Glomerular endothelial cell (primary cell): ENCODE measurements around the gene AUTS2. TPM values are rescaled to one million over a fixed set of nuclear protein-coding genes. Genes with fewer than 3 reads are reported as not detected.
"Not testable (repeated sequence)": the region's sequence is repeated elsewhere in the genome, so short reads cannot be mapped to it uniquely, and the experiment has no call there.

Experiments used
- DNase-seq: peaks from one replicate; pipeline ENCODE4 v3.0.0-alpha.2; 2011; ENCODE audit warnings: low read depth, low spot score; ENCODE audit errors: extremely low read depth
- total RNA-seq: library from RNA; depleted of rRNA; stranded (reverse); fragments of >200 nt; gene quantifications from 2 replicates; pipeline ENCODE4 v1.2.3, GENCODE V29; 2015

AUTS2 gene
- total RNA-seq, 1 donor from 2014 or later = 24.8 TPM

DNA sequence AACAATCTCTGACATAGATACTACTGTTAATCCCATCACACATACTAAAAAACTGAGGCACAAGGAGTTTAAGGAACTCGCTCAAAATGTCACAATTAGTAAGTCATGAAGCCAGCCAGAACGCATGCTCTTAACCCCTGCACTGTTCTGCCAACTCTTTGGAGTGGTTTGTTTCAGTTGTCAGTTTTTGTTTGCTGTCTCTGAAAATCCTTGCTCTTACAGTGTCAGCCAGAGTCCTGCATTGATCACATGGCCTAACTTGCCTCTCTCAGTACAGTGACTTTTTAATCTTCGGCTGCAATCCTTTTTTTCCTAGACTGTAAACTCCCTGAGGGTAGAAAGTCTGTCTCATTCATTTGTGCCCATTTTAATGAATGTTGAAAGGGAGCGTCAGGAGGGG is 753.8 kb downstream of the AUTS2 start:
- DNase-seq = no peak

DNA sequence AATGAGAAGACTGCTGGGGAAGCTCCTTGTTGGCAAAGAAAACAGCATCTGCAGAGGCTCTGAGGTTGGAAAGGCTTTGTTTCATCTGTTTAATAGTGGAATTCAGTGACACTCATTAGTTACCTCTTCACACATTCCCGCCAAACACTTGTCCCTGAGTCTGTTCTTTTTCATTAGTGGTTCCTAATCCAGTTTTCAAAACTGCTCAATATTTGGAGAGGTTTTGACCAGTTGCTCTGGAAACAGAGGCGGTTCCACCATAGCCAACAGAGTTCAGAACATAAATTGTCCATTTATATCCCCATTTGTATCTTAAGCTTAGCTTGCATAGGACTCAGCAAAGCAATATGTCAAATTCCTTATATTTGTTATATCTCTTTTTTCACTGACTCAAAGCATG is 754.6 kb downstream of the AUTS2 start:
- DNase-seq = no peak

DNA sequence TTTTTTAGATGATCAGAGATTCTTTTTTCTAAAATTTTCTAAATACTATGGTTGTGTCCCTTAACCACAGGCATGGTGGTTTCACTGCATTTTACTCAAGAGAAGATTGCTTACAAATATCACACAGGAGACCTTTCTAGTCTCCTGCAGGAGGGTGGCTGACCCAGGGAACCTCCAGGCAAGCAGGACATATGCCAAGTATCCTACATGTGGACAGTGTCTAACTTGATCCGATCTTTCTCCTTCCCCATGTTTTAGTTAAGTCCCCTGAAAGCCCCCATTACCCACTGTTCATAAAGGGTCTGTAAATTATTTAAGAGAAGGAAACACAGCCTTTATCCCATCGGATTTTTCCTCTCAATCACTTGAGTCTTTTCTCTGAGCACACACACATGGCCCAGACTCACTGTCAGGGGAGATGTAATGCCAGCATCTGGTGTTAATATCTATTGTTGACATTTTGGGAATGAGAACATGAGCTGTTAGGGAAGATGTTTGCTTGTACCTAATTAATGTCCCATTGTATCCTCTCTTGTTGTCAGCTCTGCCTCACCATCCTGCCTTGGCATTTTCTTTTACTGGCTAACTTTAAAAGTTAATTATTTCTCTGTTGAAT is 755.2 kb downstream of the AUTS2 start:
- DNase-seq = no peak

DNA sequence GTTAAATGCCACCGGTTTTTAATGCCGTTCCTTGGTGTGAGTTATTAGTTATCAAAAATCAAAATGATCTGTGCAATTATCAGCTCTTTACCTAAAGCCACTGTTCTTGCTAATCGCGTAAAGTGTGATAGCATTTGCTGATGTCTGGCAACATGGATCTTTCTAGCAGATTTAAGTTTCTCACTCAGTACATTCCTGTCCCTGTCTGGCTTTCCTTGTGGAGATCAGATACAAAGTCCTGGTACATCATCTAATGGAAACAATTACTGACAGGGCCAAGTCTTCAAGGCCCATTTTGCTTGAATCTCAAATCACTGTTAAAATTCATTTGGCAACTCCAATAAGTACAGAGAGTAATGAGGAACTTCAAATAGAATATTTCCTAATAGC is 755.7 kb downstream of the AUTS2 start:
- no peak for DNase-seq

DNA sequence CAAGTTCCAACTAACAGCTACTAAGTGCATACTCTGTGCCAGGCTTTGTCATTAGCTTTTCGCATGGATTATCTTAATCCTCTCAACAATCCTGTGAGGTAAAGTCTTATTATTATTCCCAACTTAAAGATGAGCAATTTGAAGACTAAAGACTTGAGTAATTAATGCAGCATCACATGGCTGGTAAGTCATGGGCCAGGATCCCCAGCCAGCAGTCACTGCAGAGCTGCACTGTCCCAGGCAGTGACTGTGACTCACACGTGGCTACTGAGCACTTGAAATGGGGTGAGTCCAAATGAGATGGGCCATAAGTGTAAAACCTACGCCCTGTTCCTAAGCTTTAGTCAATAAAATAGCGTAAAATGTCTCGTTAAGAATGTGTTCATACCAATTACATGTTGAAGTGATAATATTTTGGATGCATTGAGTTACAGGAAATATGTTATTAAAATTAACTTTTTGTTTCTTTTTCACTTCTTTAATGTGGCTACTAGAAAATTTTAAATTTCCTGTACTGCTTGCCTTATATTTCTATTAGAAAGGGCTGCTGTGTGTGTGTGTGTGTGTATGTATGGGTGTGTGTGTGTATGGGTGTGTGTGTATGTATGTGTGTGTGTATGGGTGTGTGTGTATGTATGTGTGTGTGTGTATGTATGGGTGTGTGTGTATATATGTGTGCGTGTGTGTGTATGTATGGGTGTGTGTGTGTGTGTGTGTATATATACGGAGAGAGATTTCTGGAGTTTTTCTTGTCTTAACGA is 756.3 kb downstream of the AUTS2 start:
- no peak for DNase-seq

DNA sequence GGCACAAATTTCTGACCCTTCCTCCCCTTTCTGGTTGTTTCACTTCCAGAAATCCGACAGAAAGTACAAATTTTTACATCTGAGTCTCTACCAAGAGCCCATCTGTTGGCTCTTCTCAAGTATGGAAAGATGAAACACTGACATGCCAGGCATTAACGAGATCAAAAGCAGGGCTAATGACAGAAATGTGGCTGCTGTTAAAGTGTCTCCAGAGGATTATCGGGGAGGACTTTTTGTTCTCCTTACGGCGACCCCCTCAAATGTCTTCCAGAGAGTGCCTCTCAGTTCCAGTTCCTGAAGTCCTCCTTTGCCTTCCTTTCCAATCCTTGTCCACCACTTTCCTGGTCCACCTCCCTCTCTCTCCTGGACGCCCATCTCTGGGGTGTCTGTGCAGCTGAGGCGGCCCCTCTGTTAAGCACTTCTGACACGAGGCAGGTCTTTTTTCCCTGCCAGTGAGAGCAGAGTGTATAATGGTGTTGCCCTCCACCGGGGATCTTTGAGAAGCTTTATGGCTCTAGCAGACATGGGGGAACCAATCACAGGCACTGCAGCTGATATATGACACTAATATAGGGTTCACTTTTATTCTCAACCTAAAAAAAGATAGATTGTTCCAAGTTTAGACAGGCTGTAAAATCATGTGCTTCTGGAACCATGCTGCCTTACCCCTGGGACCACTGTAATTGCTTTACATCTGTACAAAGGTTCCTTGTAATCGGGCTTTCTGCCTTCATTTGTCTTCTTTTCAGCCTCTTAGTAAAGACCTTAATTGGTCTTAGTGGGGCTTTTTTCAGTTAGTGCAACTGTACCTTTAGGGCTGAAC is 757.1 kb downstream of the AUTS2 start:
- no peak for DNase-seq

DNA sequence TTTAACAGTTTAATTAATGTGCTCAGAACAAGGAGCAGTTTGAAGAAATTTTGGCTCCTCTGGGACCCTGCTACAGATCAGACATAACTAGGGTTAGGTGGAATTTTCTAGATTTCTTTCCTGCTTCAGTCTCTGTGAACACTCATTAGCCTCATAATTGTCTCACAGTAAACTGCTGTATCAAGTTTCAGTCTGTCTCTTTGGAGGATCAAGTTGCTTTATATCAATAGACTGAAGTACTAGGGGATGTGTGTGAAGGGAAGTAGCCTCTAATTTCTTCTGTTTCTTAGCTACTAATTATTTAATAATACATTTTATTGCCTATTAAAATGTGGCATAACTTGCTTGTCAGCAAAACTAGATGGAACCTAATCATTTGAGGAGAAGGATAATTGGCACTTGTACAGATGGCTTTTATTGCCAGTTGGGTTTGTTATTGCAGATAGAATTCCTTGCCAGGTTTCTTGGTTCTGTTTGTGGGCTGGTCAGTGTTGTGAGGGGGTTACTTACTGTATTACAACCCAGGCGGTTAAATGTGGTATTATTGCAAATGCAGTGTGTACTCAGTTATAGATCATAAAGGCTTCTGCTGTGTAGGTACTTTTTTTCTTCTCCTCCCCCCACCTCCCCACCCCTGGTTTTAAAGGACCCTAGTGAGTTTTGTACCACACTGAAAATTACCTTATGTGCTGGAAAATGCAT is 758.0 kb downstream of the AUTS2 start:
- DNase-seq = no peak

DNA sequence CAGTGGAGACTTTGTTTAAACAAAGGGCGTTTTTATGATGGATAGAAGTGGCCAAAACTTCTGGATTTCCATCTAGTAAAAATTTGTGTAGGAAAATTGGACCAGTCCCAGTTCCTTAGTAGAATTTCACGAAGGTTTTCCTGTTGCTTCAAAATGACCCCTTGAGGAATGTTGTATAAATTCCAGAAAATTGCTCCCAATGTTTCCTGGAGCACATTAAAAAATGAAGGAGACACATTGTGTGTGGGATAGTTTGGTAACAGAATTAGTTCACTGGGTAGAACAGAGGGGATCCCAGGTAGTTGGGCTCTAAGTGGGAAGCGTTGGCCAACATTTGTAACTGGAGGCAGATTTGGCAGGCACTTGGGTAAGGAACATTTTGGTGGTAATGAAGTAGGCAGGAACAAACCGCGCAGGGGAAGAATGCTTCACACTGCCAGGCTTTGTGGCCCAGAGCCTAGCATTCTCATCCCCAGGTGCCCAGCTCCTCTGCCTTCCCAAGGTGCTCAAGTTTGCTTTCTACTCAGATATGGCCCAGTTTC is 758.6 kb downstream of the AUTS2 start:
- no peak for DNase-seq

DNA sequence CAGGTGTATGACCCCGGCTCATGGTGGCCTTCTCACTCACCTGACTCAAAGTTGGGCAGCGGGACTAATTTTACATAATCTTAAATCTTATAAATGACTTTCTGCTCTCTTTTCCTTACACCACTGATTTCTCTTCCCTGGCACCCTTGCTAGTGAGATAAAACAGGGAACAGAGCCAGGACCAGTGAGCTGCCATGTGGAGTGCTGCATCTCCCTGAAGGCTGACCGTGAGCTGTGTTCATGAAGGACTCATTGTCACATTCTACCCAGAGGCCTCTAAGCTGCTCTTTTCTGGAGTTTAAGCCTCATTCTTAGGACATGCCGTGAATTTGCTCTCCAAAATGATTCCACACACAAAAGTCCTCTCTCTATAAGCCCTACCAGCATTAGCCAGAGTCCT is 762.3 kb downstream of the AUTS2 start:
- DNase-seq = no peak

DNA sequence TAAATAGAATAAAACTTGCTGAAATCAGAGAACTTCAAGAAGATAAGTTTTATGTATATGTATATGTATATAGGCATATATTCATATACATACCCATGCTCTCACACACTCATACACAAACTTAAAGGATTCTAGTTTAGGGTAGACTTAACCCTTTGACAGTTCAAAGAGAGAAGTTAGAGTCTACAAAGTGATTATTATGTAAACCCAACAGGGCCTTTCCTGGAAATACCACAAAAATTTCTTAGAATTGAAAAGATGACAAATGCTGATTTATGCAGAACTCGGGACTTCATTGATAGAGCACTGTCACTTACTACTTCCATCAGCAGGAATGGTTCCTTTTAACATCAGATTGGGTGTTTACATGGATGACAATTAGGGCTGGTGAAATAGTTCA is 763.5 kb downstream of the AUTS2 start:
- DNase-seq = no peak

DNA sequence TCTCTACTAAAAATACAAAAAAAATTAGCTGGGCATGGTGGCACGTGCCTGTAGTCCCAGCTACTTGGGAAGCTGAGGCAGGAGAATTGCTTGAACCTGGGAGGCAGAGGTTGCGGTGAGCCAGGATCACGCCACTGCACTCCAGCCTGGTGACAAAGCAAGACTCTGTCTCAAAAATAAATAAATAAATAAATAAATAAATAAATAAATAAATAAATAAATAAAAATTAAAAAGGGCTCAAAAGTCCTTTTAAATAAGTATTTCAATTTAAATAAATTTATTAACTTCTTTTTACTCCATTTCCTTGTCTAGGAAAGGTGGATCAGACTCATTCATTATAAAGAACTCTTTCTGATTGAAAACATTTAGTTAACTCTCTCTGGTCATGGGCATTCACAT is 766.1 kb downstream of the AUTS2 start:
- not testable (repeated sequence) for DNase-seq

DNA sequence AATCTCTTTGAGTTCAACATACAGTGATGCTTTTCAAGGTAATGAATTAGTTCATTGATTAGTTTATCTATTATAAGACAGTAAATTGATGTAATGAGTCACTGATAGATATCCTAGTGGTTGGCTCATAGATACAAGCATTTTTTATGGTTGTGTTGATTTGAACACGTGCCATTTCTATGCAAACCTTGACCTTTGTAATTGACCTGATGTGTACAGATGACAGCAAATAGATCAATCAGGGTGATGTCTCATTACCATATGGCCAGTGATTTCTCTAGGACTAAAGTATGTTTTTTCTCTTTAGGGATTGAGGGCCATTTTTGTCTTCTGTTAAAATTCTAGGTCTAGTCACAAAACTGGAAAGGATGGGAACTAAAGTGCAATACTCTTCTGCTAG is 773.4 kb downstream of the AUTS2 start:
- DNase-seq = no peak

DNA sequence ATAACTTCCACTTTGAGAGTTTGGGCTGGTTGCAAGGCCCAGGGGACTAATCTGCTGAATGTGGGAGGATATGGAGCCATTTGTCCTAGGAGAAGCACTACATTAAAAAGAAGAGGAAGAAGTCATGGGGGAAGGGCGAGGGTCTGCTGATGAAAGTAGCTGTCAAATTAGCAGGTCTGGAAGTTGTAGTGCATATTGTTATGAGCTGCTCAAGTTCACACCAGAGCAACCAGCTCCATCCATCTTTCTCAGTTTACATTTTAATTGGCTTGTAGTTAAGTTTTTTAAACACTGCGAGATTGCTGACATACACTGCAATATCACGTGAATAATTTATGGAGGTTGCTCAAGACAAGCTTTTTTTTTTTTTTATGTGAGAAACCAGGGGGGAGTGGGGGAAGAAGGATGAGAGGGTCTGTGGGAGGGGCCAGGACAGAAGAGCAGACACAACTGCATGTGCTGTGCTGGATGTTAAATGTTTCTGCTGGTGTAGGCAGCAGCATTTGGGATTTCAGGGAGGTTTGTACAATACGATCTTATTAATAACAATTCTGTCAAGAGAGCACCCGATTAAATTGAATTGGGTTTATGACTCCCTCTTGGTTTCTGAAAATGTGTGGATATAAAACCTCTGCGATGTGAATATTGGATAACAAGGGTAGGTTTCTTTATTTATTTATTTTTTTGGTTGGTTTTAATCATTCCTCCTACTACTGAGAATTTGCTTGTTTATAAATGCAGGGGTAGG is 774.7 kb downstream of the AUTS2 start:
- DNase-seq = no peak

DNA sequence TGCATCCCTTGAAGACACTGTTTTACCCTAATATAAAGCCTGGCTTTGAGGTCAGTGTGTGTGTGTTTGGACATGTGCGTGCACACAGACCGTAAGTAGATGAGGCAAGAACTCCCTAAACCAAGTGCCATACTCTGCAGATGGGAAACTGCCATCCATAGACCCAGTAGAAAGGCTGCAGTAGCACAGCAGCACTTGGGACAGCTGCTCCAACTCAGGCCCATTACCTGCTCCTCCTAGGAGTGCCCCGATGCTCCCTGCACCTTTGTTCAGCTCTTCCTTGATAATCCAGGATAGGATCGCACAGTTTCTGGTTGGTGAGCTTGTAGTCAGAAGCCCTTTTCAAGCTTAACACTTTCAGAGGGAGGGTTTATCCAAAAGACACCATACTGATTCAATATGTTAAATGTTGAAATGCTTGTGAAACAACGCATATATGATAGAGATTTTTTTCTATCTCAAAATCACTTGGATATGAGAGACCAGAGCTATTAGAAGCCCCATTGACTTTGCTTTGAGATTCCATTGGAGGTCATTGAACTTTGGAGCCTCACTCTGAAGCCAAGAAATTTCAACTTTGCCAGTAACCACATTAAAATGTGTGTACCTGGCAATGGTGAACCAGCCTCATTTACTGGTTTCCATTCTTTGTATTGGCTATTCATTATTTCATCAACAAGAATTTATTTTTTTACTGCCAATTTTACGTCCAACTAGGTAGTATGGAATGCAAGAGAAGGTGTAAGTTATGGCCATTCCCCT is 776.7 kb downstream of the AUTS2 start:
- DNase-seq = no peak

DNA sequence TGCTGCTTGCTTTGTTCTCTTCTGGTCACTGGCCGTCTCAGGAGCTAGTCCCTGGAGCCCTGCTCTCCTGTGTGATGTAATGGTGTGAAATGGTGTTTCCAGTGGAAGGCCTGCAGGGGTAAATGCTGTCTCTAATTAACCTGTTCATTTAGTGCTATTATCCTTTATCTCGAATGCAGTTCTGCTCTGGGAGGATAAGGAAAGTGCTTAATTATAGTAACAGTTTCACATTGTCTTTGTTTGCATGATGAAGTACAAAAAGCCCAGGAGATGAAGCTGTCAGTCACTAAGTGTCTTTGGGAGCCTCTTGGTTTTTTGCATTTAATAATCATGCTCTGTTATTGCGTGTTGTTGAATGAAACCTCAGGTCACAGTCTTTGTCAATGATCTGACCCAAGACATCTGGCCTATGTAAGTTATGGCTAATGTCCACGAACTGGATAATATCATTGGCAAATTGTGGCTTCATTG is 778.3 kb downstream of the AUTS2 start:
- DNase-seq = no peak

DNA sequence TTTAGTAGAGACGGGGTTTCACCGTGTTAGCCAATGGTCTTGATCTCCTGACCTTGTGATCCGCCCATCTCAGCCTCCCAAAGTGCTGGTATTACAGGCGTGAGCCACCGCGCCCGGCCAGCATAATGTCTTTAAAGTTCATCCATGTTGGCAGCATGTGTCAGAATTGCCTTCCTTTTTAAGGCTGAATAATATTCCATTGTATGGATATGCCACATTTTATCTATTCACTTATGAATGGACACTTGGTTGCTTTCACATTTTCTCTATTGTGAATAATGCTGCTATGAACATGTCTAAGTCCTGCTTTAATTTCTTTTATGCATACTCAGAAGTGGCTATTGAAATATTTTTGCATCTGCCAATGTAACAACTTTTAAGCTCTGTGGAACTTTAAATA is 779.7 kb downstream of the AUTS2 start:
- DNase-seq = no peak

DNA sequence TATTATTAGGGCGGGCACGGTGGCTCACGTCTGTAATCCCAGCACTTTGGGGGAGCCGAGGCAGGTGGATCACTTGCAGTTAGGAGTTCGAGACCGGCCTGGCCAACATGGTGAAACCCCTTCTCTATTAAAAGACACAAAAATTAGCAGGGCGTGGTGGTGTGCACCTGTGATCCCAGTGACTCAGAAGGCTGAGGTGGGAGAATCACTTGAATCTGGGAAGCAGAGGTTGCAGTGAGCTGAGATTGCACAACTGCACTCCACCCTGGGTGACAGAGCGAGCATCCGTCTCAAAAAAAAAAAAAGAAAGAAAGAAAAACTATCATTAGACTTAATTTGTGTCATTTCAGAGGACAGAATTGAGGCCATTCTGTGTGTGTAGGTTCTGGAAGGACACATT is 780.9 kb downstream of the AUTS2 start:
- no peak for DNase-seq

DNA sequence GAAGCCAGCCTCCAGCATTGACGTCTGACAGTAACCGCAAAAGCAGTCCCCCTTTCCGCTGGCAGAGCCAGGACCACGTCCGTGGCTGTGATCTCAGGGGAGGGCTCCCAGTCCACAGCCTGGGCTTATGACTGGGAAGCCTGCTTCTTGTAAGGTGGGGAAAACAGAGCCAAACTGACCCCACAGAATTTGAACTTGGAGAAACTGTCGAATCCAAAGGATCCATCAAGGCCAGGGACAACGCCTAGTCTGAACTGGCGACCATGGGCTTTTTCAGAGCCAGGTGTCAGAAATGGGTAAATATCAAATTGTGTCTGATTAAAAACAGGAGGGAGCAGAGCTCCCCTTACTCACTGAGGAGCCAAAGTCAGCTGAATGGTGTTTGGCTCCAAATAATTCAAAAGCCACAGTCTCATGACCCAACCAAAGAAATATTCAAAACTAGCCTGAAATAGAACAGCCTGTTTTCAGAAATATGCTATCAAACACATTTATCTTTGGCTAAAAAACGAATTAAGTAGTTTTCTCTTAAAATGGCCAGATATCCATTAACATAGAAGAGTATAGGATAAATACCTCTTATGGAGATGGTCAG is 782.2 kb downstream of the AUTS2 start:
- no peak for DNase-seq
